Stimulated activated CD4-positive, alpha-beta T cell treated with anti-CD3 and anti-CD28 coated beads, Interleukin-2, amount 100 ng/mL, for 24 hours (primary cell): ENCODE results near the gene NINL.

Experiments used
- DNase-seq, 2 donors: peaks; one replicate each; pipeline ENCODE4 v3.0.0-alpha.2; 2020

Gene NINL

GRCh38 chr20:25498280-25498606 lies 87.1 kb downstream of the NINL start:
- DNase-seq: no peak

- no peak for DNase-seq
These were observed 87.6 kb downstream of the NINL start for GRCh38 chr20:25497586-25498279.

GRCh38 chr20:25496968-25497401 lies 88.3 kb downstream of the NINL start:
- no peak for DNase-seq

- DNase-seq: no peak
These were observed 89.0 kb downstream of the NINL start for GRCh38 chr20:25496165-25496967.

- DNase-seq: no peak
These were observed 90.0 kb downstream of the NINL start for GRCh38 chr20:25495189-25495824.

GRCh38 chr20:25494506-25495188 lies 90.7 kb downstream of the NINL start:
- no peak for DNase-seq

GRCh38 chr20:25493748-25494505 lies 91.4 kb downstream of the NINL start:
- no peak for DNase-seq

- no peak for DNase-seq
These were observed 92.2 kb downstream of the NINL start for GRCh38 chr20:25493137-25493536.

GRCh38 chr20:25491446-25492038 lies 93.8 kb downstream of the NINL start:
- DNase-seq: no peak

GRCh38 chr20:25490656-25491445 lies 94.5 kb downstream of the NINL start:
- DNase-seq: no peak

GRCh38 chr20:25489221-25489871 lies 96.0 kb downstream of the NINL start:
- DNase-seq: no peak

- no peak for DNase-seq
These were observed 97.4 kb downstream of the NINL start for GRCh38 chr20:25487975-25488374.

GRCh38 chr20:25487306-25487705 lies 98.0 kb downstream of the NINL start:
- no peak for DNase-seq

GRCh38 chr20:25486377-25486776 lies 99.0 kb downstream of the NINL start:
- peak in 1 of 2 donors; percentile 11 for DNase-seq

- no peak for DNase-seq
These were observed 99.5 kb downstream of the NINL start for GRCh38 chr20:25485872-25486271.

GRCh38 chr20:25484911-25485511 lies 100.3 kb downstream of the NINL start:
- no peak for DNase-seq

GRCh38 chr20:25484224-25484846 lies 101.0 kb downstream of the NINL start:
- DNase-seq: no peak

GRCh38 chr20:25483431-25484132 lies 101.7 kb downstream of the NINL start:
- no peak for DNase-seq

GRCh38 chr20:25481918-25482253 lies 103.4 kb downstream of the NINL start:
- DNase-seq: no peak
